WTC11 (cell line): ENCODE data around the gene CXCR1. TPM values are rescaled to one million over a fixed set of nuclear protein-coding genes. Genes with fewer than 3 reads are reported as not detected.
"Not testable (repeated sequence)": the region's sequence is repeated elsewhere in the genome, so short reads cannot be mapped to it uniquely, and the experiment has no call there.

Experiments
- ATAC-seq: fragments of 200-7000 bp; cut with Tn5 transposase; 2 replicates; pipeline ENCODE4 v1.10.0; 2021; ENCODE audit warnings: mild to moderate bottlenecking, moderate library complexity
- CTCF ChIA-PET: fragments of 300-600 bp; sonication (Branson Sonifier 250); formaldehyde crosslinking; loops from one replicate; lab custom pipeline; 2021; ENCODE audit warnings: antibody characterized with exemption; lab: Charles Lee
- POLR2A ChIA-PET: fragments of 350-600 bp; sonication (Branson Sonifier 250); formaldehyde crosslinking; loops from one replicate; lab custom pipeline; 2021; ENCODE audit warnings: antibody characterized with exemption; lab: Charles Lee
- DNase-seq: peaks from one replicate; pipeline ENCODE4 v3.0.0; 2021; ENCODE audit warnings: low spot score
- H3K27ac Mint-ChIP-seq: 2 replicates; pipeline ENCODE4 v1.8.0; 2021; ENCODE audit warnings: mixed read lengths
- H3K27me3 Mint-ChIP-seq: 2 replicates; pipeline ENCODE4 v1.8.0; 2021; ENCODE audit warnings: low read depth, mild to moderate bottlenecking, moderate library complexity, mixed read lengths
- H3K36me3 Mint-ChIP-seq: 2 replicates; pipeline ENCODE4 v1.8.0; 2021; ENCODE audit warnings: mixed read lengths
- H3K4me1 Mint-ChIP-seq: 2 replicates; pipeline ENCODE4 v1.8.0; 2022; ENCODE audit warnings: mixed read lengths
- H3K4me3 Mint-ChIP-seq: 2 replicates; pipeline ENCODE4 v1.8.0; 2021; ENCODE audit warnings: mild to moderate bottlenecking, moderate library complexity, mixed read lengths
- H3K9me3 Mint-ChIP-seq: 2 replicates; pipeline ENCODE4 v1.8.0; 2021; ENCODE audit warnings: mixed read lengths
- ZNF317 ChIP-seq: sonication (generic); formaldehyde crosslinking; IDR thresholded peaks from 2 replicates; pipeline ENCODE4 v1.8.1; 2023; ENCODE audit warnings: low read depth, mild to moderate bottlenecking, moderate library complexity, missing genetic modification reagents, borderline replicate concordance
- total RNA-seq: library from RNA; stranded (reverse); gene quantifications from 3 replicates; pipeline ENCODE4 v1.2.3, GENCODE V29; 2021

Gene CXCR1
- total RNA-seq, 1 experiment from 2014 or later, result not detected

DNA sequence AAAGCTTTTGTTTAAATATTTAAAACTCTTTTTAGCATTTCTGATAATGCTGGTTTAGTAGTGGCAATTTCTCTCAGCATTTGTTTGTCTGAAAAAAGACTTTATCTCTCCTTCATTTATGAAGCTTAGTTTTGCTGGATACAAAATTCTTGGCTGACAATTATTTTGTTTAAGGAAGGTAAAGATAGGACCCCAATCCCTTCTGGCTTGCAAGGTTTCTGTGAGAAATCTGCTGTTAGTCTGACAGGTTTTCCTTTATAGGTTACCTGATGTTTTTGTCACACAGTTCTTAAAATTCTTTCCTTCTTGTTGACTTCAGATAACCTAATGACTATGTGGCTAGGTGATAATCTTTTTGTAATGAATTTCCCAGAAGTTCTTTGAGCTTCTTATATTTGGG is 44.5 kb downstream of the CXCR1 start:
- H3K4me3 Mint-ChIP-seq, H3K27ac Mint-ChIP-seq: not testable (repeated sequence)

DNA sequence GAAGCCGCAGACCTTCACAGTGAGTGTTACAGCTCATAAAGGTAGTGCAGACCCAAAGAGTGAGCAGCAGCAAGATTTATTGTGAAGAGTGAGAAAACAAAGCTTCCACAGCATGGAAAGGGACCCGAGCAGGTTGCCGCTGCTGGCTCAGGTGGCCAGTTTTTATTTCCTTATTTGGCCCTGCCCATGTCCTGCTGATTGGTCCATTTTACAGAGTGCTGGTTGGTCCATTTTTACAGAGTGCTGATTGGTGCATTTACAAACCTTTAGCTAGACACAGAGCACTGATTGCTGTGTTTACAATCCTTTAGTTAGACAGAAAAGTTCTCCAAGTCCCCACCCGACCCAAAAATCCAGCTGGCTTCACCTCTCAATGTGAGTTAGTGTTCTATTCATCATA is 45.0 kb downstream of the CXCR1 start:
- H3K27me3 Mint-ChIP-seq, H3K27ac Mint-ChIP-seq, POLR2A ChIA-PET, H3K4me3 Mint-ChIP-seq, DNase-seq, CTCF ChIA-PET, ATAC-seq: not testable (repeated sequence)
- Mint-ChIP-seq H3K4me1 (peaks cover 22% of the 10 kb centered on the region), H3K9me3 (peaks cover 55% of the 10 kb centered on the region), H3K36me3 (peaks cover 28% of the 10 kb centered on the region)

More for the DNA sequence above, 44.5 kb downstream of the CXCR1 start:
- POLR2A ChIA-PET, ATAC-seq, H3K27me3 Mint-ChIP-seq, CTCF ChIA-PET, DNase-seq: not testable (repeated sequence)
- Mint-ChIP-seq H3K9me3 (peaks cover 50% of the 10 kb centered on the region), H3K4me1 (peaks cover 26% of the 10 kb centered on the region), H3K36me3 (peaks cover 25% of the 10 kb centered on the region)
- 0 out of 2 replicates have a peak, but pooled peaks have one; percentile 34 for TF ChIP-seq ZNF317 (CRISPR knock-in tag)
- TF ChIP-seq, all 79 proteins: peak for 1; not testable (repeated sequence) for 78

Other genes with a start within 250 kb of the CXCR1 start
- gene TNS1, start 164.0 kb downstream of the CXCR1 start, total RNA-seq, result 4.2 to 5.4 TPM (median 4.5 TPM) in 3 replicates
- 0.31 to 0.64 TPM (median 0.57 TPM) in 3 replicates for gene RUFY4, start 97.7 kb downstream of the CXCR1 start, total RNA-seq
- 0.34 to 0.96 TPM (median 0.87 TPM) in 3 replicates for gene CXCR2, start 40.9 kb downstream of the CXCR1 start, total RNA-seq
- gene ARPC2, start 50.2 kb upstream of the CXCR1 start, total RNA-seq, result 169 to 184 TPM (median 173 TPM) in 3 replicates
- gene GPBAR1, start 94.1 kb upstream of the CXCR1 start, total RNA-seq, result 0.20 to 0.39 TPM (median 0.25 TPM) in 3 replicates
- gene AAMP, start 103.2 kb upstream of the CXCR1 start, total RNA-seq, result 113 to 125 TPM (median 115 TPM) in 3 replicates
- gene PNKD, start 103.6 kb upstream of the CXCR1 start, total RNA-seq, result 45.0 to 49.8 TPM (median 45.8 TPM) in 3 replicates
- 23.5 to 30.1 TPM (median 26.5 TPM) in 3 replicates for gene TMBIM1, start 125.5 kb upstream of the CXCR1 start, total RNA-seq
- 0.25 to 0.26 TPM in 2 of 3 replicates, not detected in the other for gene CATIP, start 189.9 kb upstream of the CXCR1 start, total RNA-seq
- gene SLC11A1, start 215.3 kb upstream of the CXCR1 start, total RNA-seq, result 0.25 to 0.55 TPM (median 0.31 TPM) in 3 replicates
- 25.4 to 27.9 TPM (median 27.4 TPM) in 3 replicates for gene CTDSP1, start 232.9 kb upstream of the CXCR1 start, total RNA-seq